Measurements from ENCODE around the gene HNRNPUL1.

DNA sequence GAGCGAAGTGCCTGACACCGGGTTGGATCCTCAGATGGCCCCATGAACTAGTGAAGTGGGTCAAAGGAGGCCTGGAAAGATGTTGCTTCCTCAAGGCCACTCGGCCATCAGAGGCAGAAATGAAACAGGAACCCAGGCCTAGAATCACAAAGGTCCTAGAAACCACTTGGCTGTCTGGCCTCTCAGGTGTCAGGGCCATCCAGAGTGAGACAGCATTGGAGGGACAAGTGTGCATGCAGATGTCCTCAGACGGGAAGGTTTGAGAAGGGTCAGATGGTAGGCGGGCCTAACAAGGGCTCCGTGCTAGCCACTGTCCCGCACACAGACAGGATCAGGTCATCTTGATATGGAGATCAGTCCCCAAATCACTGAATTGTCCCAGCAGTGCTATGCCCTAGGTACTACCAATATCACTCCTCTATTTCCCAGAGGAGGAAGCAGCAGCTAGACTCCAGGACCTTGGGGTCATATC is 60.1 kb downstream of the HNRNPUL1 start:
- TF ChIP-seq EZH2 (IDR thresholded peaks at IDR 0.05; ENCODE audit: insufficient read depth, poor library complexity, severe bottlenecking) (no peak), EZH2phosphoT487 (IDR thresholded peaks at IDR 0.05; ENCODE audit: insufficient read depth, low read depth) (no peak)
